ENCODE results near the gene NSD1. TPM values are rescaled to one million over a fixed set of nuclear protein-coding genes. Genes with fewer than 3 reads are reported as not detected.
"Not testable (repeated sequence)": the region's sequence is repeated elsewhere in the genome, so short reads cannot be mapped to it uniquely, and the experiment has no call there.

The NSD1 gene
- total RNA-seq, 1 donor from 2014 or later: 111 TPM

- no peak overlapping the region for H3K4me3 Mint-ChIP-seq (ENCODE audit: unreplicated experiment)
- no peak for TF ChIP-seq CTCF (IDR thresholded peaks at IDR 0.05; ENCODE audit: unreplicated experiment)
- H3K9me3 Mint-ChIP-seq (ENCODE audit: unreplicated experiment): no peaks in the 10 kb centered on the region
- H3K4me1 Mint-ChIP-seq (ENCODE audit: unreplicated experiment): no peaks in the 10 kb centered on the region
- H3K27ac Mint-ChIP-seq (ENCODE audit: unreplicated experiment): no peak overlapping the region
- DNase-seq (ENCODE audit: low spot score): no peak
- H3K27me3 Mint-ChIP-seq (ENCODE audit: unreplicated experiment): peaks cover 3% of the 10 kb centered on the region
- peaks cover 4% of the 10 kb centered on the region for H3K36me3 Mint-ChIP-seq (ENCODE audit: low read depth, unreplicated experiment)
These were observed 29.9 kb downstream of the NSD1 start for GRCh38 chr5:177163500-177163899.

- Mint-ChIP-seq H3K27me3 (ENCODE audit: unreplicated experiment) (peaks cover 5% of the 10 kb centered on the region), H3K27ac (ENCODE audit: unreplicated experiment) (no peak overlapping the region), H3K4me3 (ENCODE audit: unreplicated experiment) (no peak overlapping the region), H3K36me3 (ENCODE audit: low read depth, unreplicated experiment) (peaks cover 4% of the 10 kb centered on the region), H3K4me1 (ENCODE audit: unreplicated experiment) (peaks cover 10% of the 10 kb centered on the region), H3K9me3 (ENCODE audit: unreplicated experiment) (no peaks in the 10 kb centered on the region)
- no peak for TF ChIP-seq CTCF (IDR thresholded peaks at IDR 0.05; ENCODE audit: unreplicated experiment)
- DNase-seq (ENCODE audit: low spot score): no peak
These were observed 35.7 kb downstream of the NSD1 start for GRCh38 chr5:177169271-177169670.

- Mint-ChIP-seq H3K27ac (ENCODE audit: unreplicated experiment) (peak overlapping the region; percentile 32), H3K4me1 (ENCODE audit: unreplicated experiment) (peaks cover 10% of the 10 kb centered on the region), H3K4me3 (ENCODE audit: unreplicated experiment) (no peak overlapping the region), H3K36me3 (ENCODE audit: low read depth, unreplicated experiment) (peaks cover 4% of the 10 kb centered on the region), H3K9me3 (ENCODE audit: unreplicated experiment) (no peaks in the 10 kb centered on the region), H3K27me3 (ENCODE audit: unreplicated experiment) (peaks cover 2% of the 10 kb centered on the region)
- TF ChIP-seq CTCF (IDR thresholded peaks at IDR 0.05; ENCODE audit: unreplicated experiment): no peak
- DNase-seq (ENCODE audit: low spot score): no peak
These were observed 38.4 kb downstream of the NSD1 start for GRCh38 chr5:177171961-177172360.

- Mint-ChIP-seq H3K9me3 (ENCODE audit: unreplicated experiment) (no peaks in the 10 kb centered on the region), H3K4me1 (ENCODE audit: unreplicated experiment) (peaks cover 10% of the 10 kb centered on the region), H3K27me3 (ENCODE audit: unreplicated experiment) (no peaks in the 10 kb centered on the region), H3K4me3 (ENCODE audit: unreplicated experiment) (no peak overlapping the region), H3K36me3 (ENCODE audit: low read depth, unreplicated experiment) (no peaks in the 10 kb centered on the region), H3K27ac (ENCODE audit: unreplicated experiment) (no peak overlapping the region)
- no peak for DNase-seq (ENCODE audit: low spot score)
- TF ChIP-seq CTCF (IDR thresholded peaks at IDR 0.05; ENCODE audit: unreplicated experiment): no peak
These were observed 41.8 kb downstream of the NSD1 start for GRCh38 chr5:177175336-177175735.

GRCh38 chr5:177176175-177176711 is 42.7 kb downstream of the NSD1 start:
- Mint-ChIP-seq H3K4me1 (ENCODE audit: unreplicated experiment) (peaks cover 8% of the 10 kb centered on the region), H3K9me3 (ENCODE audit: unreplicated experiment) (no peaks in the 10 kb centered on the region), H3K36me3 (ENCODE audit: low read depth, unreplicated experiment) (no peaks in the 10 kb centered on the region), H3K27ac (ENCODE audit: unreplicated experiment) (no peak overlapping the region), H3K27me3 (ENCODE audit: unreplicated experiment) (no peaks in the 10 kb centered on the region), H3K4me3 (ENCODE audit: unreplicated experiment) (no peak overlapping the region)
- no peak for DNase-seq (ENCODE audit: low spot score)
- TF ChIP-seq CTCF (IDR thresholded peaks at IDR 0.05; ENCODE audit: unreplicated experiment): no peak

- H3K27ac Mint-ChIP-seq (ENCODE audit: unreplicated experiment); H3K9me3 Mint-ChIP-seq (ENCODE audit: unreplicated experiment); H3K4me1 Mint-ChIP-seq (ENCODE audit: unreplicated experiment); H3K36me3 Mint-ChIP-seq (ENCODE audit: low read depth, unreplicated experiment); H3K4me3 Mint-ChIP-seq (ENCODE audit: unreplicated experiment); DNase-seq (ENCODE audit: low spot score); H3K27me3 Mint-ChIP-seq (ENCODE audit: unreplicated experiment): not testable (repeated sequence)
These were observed 44.4 kb downstream of the NSD1 start for GRCh38 chr5:177177847-177178437.

All from endothelial cell (in vitro differentiated cells).